Measurements from ENCODE around the gene CADPS. TPM values are rescaled to one million over a fixed set of nuclear protein-coding genes. Genes with fewer than 3 reads are reported as not detected.

Gene CADPS
- total and polyA plus RNA-seq, 2 of the 4 experiments (the other 2 are of a cell fraction): not detected

DNA sequence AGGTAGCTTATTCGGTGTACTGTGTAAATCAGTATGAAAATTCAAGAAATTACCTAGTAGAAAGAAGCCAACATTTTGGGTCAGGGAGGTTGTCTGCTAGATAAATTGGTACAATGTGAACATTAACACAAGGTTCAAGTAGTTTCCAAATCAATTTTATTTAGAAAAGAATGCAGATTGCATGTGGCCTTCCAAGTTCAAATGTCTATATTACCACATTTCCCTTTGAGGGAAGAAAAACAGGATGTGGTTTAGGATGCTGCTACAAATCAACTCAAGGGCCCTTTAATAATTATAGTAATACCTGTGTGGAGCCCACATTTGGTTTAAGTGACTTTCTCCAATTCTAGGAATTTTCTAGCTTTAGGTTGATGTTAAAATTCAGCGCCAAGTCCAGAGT lies 57.5 kb downstream of the CADPS start:
- TF ChIP-seq SMC3 (IDR thresholded peaks at IDR 0.05; ENCODE audit: low read depth, low read length): no peak
- TF ChIP-seq POLR2A (IDR thresholded peaks at IDR 0.05; ENCODE audit: low read depth, low read length): no peak
- no peak for TF ChIP-seq RFX5 (IDR thresholded peaks at IDR 0.05; ENCODE audit: low read depth, low read length)
- no peak for TF ChIP-seq NFE2L2 (IDR thresholded peaks at IDR 0.05; ENCODE audit: low read depth, low read length)
- no peak for TF ChIP-seq MAZ (IDR thresholded peaks at IDR 0.05; ENCODE audit: borderline replicate concordance, low read depth, low read length)
- no peak for TF ChIP-seq CHD1 (IDR thresholded peaks at IDR 0.05; ENCODE audit: low read depth, low read length)
- TF ChIP-seq MAFK (IDR thresholded peaks at IDR 0.05; ENCODE audit: low read depth, low read length): no peak
- no peak for TF ChIP-seq ELK1 (IDR thresholded peaks at IDR 0.05; ENCODE audit: borderline replicate concordance, low read depth, low read length)
- TF ChIP-seq, protein P1, sequence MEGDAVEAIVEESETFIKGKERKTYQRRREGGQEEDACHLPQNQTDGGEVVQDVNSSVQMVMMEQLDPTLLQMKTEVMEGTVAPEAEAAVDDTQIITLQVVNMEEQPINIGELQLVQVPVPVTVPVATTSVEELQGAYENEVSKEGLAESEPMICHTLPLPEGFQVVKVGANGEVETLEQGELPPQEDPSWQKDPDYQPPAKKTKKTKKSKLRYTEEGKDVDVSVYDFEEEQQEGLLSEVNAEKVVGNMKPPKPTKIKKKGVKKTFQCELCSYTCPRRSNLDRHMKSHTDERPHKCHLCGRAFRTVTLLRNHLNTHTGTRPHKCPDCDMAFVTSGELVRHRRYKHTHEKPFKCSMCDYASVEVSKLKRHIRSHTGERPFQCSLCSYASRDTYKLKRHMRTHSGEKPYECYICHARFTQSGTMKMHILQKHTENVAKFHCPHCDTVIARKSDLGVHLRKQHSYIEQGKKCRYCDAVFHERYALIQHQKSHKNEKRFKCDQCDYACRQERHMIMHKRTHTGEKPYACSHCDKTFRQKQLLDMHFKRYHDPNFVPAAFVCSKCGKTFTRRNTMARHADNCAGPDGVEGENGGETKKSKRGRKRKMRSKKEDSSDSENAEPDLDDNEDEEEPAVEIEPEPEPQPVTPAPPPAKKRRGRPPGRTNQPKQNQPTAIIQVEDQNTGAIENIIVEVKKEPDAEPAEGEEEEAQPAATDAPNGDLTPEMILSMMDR (conservative IDR thresholded peaks at IDR 0.05; ENCODE audit: low read depth, low read length): no peak
- no peak for TF ChIP-seq RAD21 (IDR thresholded peaks at IDR 0.05; ENCODE audit: low read length)
- TF ChIP-seq CEBPB (IDR thresholded peaks at IDR 0.05; ENCODE audit: low read depth, low read length): no peak
- TF ChIP-seq MXI1 (IDR thresholded peaks at IDR 0.05; ENCODE audit: borderline replicate concordance, low read depth, low read length): no peak
- TF ChIP-seq, protein P2, sequence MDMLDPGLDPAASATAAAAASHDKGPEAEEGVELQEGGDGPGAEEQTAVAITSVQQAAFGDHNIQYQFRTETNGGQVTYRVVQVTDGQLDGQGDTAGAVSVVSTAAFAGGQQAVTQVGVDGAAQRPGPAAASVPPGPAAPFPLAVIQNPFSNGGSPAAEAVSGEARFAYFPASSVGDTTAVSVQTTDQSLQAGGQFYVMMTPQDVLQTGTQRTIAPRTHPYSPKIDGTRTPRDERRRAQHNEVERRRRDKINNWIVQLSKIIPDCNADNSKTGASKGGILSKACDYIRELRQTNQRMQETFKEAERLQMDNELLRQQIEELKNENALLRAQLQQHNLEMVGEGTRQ (IDR thresholded peaks at IDR 0.05; ENCODE audit: low read depth, low read length): no peak
- no peak for TF ChIP-seq BHLHE40 (IDR thresholded peaks at IDR 0.05; ENCODE audit: low read depth, low read length)
- BruUV-seq (replicated peaks): no TSS peak
- Histone ChIP-seq H4K91ac (ENCODE audit: insufficient read depth, low read depth, low read length) (no peak overlapping the region), H2AK9ac (replicated peaks; ENCODE audit: low read depth, low read length, poor library complexity) (no peak overlapping the region), H3K18ac (ENCODE audit: low read depth, low read length) (no peak overlapping the region), H2BK120ac (ENCODE audit: low read depth, low read length) (no peak overlapping the region), H3K4me2 (ENCODE audit: low read depth, low read length) (no peak overlapping the region), H2AFZ (replicated peaks; ENCODE audit: low read length, poor library complexity) (no peak overlapping the region), H3K56ac (ENCODE audit: extremely low read depth, insufficient read depth, low read length) (no peak overlapping the region), H3K9me3 (ENCODE audit: control insufficient read depth, insufficient read depth, low read length) (no peaks in the 10 kb centered on the region), H3K27ac (ENCODE audit: insufficient read depth, low read length) (no peak overlapping the region), H2AK5ac (ENCODE audit: low read depth, low read length) (no peak overlapping the region), H2BK15ac (ENCODE audit: low read depth, low read length) (no peak overlapping the region), H2BK20ac (ENCODE audit: low read depth, low read length) (no peak overlapping the region), H4K8ac (ENCODE audit: low read depth in 2 of 2, low read length in 2 of 2) (no peak overlapping the region), H3K9ac (ENCODE audit: low read depth, low read length) (no peak overlapping the region), H3K4me3 (ENCODE audit: insufficient read depth, low read depth, low read length) (no peak overlapping the region), H3K23ac (ENCODE audit: low read depth, low read length) (no peak overlapping the region), H3K4me1 (ENCODE audit: control insufficient read depth, insufficient read depth, low read length) (no peaks in the 10 kb centered on the region), H4K5ac (ENCODE audit: low read depth, low read length) (no peak overlapping the region), H3K9me1 (ENCODE audit: insufficient read depth, low read length) (no peaks in the 10 kb centered on the region), H3K4ac (ENCODE audit: low read depth, low read length) (no peak overlapping the region), H3K27me3 (ENCODE audit: control insufficient read depth, insufficient read depth, low read length) (no peaks in the 10 kb centered on the region), H3K14ac (replicated peaks; ENCODE audit: low read depth, low read length) (no peak overlapping the region), H2BK5ac (ENCODE audit: low read depth, low read length, poor library complexity, severe bottlenecking) (no peak overlapping the region), H3K79me1 (ENCODE audit: low read depth in 1 of 2, low read length in 2 of 2) (no peaks in the 10 kb centered on the region), H3K36me3 (ENCODE audit: control insufficient read depth, insufficient read depth, low read length) (no peaks in the 10 kb centered on the region), H4K20me1 (ENCODE audit: insufficient read depth, low read length) (no peaks in the 10 kb centered on the region)
- in situ Hi-C loops (cut with MboI; ENCODE audit: low sequenced_read_pairs): no loop called here
- ChIA-PET CTCF (no interaction called here), POLR2A (ENCODE audit: unreplicated experiment) (no interaction called here)
- no CpG with 5 or more reads among the region's 2 CpGs for WGBS, 2 experiments (ENCODE audit: extremely low coverage in 2 of 2, insufficient read length in 1 of 2)
- intact Hi-C loops (cut with micrococcal nuclease): no loop called here
- ATAC-seq (ENCODE audit: low read depth): no peak
- dilution Hi-C loops (cut with HindIII; ENCODE audit: low sequenced_read_pairs, unreplicated experiment): no loop called here
- no peak for DNase-seq
